Smooth muscle cell of the umbilical artery (primary cell): ENCODE results near the gene ZNF2. TPM values are rescaled to one million over a fixed set of nuclear protein-coding genes. Genes with fewer than 3 reads are reported as not detected.

ENCODE experiments used
- total RNA-seq: library from RNA; depleted of rRNA; stranded (reverse); fragments of >200 nt; gene quantifications from 2 replicates; pipeline ENCODE4 v1.2.3, GENCODE V29; 2014

ZNF2 gene
- 8.9 and 11.6 TPM in 2 replicates for total RNA-seq

DNA sequence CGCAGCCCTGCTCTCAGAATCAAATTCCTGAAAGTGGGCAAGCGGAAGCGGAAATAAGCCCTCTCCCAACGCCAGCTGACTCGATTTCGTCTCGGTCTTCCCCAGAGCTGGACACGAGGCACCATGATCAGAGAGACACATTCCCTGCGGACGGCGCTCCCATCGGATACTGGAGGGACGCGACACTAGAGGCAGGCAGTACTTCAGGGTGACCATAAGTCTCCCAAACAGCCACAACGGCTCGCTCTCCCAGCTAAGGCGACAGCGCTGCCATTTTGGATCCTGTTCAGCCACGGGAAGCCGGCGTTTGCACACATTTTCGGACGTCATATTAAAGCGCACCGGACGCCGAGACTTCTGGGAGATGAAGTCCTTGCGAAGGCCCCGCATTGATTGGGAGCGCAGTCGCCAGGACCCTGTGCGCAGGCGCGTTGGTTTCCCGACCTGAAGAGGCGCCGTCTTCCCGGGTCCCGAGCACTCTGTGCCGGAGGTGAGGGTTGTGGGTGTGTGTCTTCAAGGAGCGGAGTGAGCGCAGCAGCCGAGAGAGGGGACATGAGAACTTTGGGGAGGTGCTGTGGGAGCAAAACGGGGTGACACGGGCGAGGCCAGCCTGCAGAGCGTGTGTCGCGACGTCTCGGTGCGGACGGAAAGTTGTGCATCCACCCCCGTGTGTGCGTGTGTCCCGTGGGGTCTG, at the start of gene ZNF2:
Gene ZNF2 (plus strand): TSS at position 439 of the 694 bp plus-strand sequence. CDS start 10,418 bp downstream, outside the sequence.

DNA sequence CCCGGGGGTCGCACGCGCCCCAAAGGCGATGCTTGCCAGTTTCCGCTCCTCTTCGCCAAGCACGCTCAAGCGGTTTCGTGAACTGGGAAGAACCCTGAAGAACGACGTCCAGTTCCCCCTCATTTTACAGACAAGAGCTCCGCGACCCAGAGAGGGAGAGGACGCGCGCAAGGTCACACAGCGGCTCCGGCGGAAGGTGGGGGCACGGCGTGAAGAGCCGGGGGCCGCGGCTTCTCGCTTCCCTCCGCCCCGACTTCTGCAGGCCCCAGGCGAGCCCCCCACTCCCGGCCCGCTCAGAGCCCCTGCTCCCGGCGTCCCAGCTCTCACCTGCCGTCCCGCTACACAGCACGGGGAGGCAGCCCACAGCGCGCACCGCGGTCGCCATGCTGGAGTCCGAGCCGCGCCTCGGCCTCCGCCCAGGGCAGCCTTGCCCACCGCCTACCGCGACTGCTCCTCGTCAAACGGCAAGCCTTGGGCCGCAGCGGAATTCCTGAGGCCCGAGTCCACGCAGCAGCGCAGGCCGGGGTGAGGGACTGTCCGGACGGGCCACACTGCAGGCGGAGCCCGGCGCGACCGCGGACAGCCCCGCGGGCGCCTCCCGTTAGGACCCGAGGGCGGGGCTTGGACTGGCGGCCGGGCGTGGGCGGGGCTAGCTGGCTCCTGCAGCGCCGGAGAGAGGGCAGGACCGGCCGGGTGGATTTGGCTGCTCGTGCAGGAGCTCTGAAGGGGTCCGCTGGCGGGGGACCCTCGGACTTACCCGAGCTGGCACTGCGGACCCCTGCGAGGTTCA, 44.0 kb upstream of the ZNF2 start, which contains the start of gene MRPS5:
Gene MRPS5 (minus strand): TSS at position 402 of the 790 bp plus-strand sequence. CDS start 17 bp downstream, at position 385.

DNA sequence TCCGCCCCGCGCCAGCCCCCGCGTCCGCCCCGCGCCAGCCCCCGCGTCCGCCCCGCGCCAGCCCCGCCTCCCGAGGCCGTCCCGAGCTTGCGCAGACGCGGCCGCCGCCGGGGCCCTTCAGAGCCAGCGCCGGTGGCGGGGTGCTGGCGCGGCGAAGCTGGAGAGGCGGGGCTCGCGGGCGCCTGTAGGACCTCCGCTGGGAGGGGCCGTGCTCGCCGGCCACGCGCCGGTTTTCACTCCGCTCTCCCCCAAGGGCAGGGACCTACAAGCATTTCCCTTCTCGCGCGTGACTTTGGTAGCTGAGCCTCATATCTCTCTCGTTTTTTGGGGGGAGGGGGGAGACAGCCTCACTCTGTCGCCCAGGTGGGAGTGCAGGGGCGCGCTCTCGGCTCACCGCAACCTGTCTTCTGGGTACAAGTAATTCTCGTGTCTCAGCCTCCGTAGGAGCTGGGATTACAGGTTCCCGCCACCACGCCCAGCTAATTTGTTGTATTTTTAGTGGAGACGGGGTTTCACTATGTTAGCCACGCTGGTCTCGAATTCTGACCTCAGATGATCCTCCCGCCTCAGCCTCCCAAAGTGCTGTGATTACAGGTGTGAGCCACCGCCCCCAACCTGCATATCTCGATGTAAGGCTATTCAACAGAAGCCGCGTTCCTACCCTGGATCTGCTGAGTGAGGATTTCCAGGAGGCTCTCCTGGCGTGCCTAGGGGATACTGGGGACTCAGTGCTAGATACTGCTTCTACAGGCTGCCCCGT, 5.7 kb upstream of the ZNF2 start, which contains the start of gene ZNF514:
Gene ZNF514 (minus strand): TSS at position 159 of the 760 bp plus-strand sequence. CDS start 6,595 bp downstream, outside the sequence.

DNA sequence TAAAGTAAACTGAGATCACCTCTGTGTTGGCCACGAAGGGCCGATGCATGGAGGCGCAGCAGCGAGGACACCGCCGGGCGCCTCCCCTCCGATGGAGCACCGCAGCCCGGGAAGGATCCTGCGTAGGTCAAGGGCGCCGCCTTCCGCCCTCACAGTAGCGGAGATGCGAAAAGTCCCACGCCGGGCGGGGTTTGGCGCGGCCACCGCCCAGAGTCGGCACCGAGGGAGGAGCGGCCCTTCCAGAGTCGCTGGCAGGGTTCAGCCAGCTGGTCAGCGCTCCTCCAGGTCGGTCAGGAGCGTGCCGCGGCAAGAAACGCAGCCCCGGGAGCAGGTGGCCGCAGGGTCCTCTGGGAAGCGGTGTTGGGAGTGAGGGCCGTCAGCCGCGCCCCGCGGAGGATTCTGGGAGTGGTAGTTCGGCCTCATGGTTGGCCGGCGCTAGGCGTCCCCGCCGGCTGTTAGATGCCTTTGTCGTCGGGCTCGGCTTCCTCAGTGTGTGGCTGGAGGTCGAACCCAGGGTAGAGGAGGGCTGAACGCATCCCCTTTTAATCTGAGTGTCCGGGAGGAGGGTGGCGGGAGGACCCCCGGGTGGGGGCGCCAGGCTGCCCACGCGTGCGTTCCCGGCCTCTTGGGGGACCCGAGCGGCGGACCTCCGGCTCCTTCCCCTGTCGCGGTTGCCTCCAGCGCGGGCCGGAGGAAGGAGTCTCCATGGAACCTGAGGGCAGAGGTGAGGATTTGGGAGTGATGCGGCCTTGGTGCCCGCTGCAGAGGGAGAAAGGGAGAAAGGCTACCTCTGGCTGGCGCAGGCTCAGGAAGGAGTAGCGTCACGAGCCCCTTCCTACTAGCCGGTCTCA, 41.7 kb downstream of the ZNF2 start, which contains the start of gene ZNF892:
Gene ZNF892 (plus strand): TSS at position 411 of the 851 bp plus-strand sequence. CDS start 295 bp downstream, at position 706.

Other genes with a start within 250 kb of the ZNF2 start
- gene MAL, start 140.1 kb upstream of the ZNF2 start, total RNA-seq = not detected in 2 replicates
- 46.0 and 54.8 TPM in 2 replicates for gene MRPS5, start 44.0 kb upstream of the ZNF2 start, total RNA-seq
- 12.2 and 14.0 TPM in 2 replicates for gene ZNF514, start 6.0 kb upstream of the ZNF2 start, total RNA-seq
- 6.0 and 10.4 TPM in 2 replicates for gene ZNF892, start 41.7 kb downstream of the ZNF2 start, total RNA-seq
- 0.30 and 0.83 TPM in 2 replicates for gene PROM2, start 108.6 kb downstream of the ZNF2 start, total RNA-seq
- gene KCNIP3, start 131.5 kb downstream of the ZNF2 start, total RNA-seq = 0.30 and 2.3 TPM in 2 replicates
- gene FAHD2A, start 236.9 kb downstream of the ZNF2 start, total RNA-seq = 24.4 and 28.5 TPM in 2 replicates